Skin of body (tissue), 2 donors: ENCODE results near the gene TSPAN5. TPM values are rescaled to one million over a fixed set of nuclear protein-coding genes. Genes with fewer than 3 reads are reported as not detected.
A peak's percentile ranks its signal among the peaks of the same experiment; 100 is the strongest.
"Not testable (repeated sequence)": the region's sequence is repeated elsewhere in the genome, so short reads cannot be mapped to it uniquely, and the experiment has no call there.

ENCODE experiments used
- DNase-seq: peaks from one replicate; lab custom pipeline; 2025; lab: John Stamatoyannopoulos, UW
- total RNA-seq: library from RNA; depleted of rRNA; stranded (reverse); fragments of >200 nt; gene quantifications from one replicate; pipeline ENCODE4 v1.2.3, GENCODE V29; 2014

TSPAN5 gene
- total RNA-seq, 1 donor from 2014 or later: 18.3 TPM

GRCh38 chr4:98558471-98559169 lies 99.8 kb downstream of the TSPAN5 start:
- no peak for DNase-seq

GRCh38 chr4:98557194-98557892 lies 101.1 kb downstream of the TSPAN5 start:
- no peak for DNase-seq

- no peak for DNase-seq
These were observed 102.0 kb downstream of the TSPAN5 start for GRCh38 chr4:98556451-98556850.

GRCh38 chr4:98555798-98556445 lies 102.5 kb downstream of the TSPAN5 start:
- no peak for DNase-seq

GRCh38 chr4:98546910-98547594 lies 111.4 kb downstream of the TSPAN5 start:
- DNase-seq: no peak

GRCh38 chr4:98544818-98545414 lies 113.5 kb downstream of the TSPAN5 start:
- no peak for DNase-seq

GRCh38 chr4:98544141-98544817 lies 114.1 kb downstream of the TSPAN5 start:
- no peak for DNase-seq

GRCh38 chr4:98542011-98542410 lies 116.4 kb downstream of the TSPAN5 start:
- no peak for DNase-seq

- DNase-seq: no peak
These were observed 117.6 kb downstream of the TSPAN5 start for GRCh38 chr4:98540803-98541202.

- DNase-seq: no peak
These were observed 118.7 kb downstream of the TSPAN5 start for GRCh38 chr4:98539741-98540140.

GRCh38 chr4:98539299-98539698 lies 119.1 kb downstream of the TSPAN5 start:
- no peak for DNase-seq

GRCh38 chr4:98536631-98537030 lies 121.8 kb downstream of the TSPAN5 start:
- DNase-seq: no peak

GRCh38 chr4:98534146-98534545 lies 124.3 kb downstream of the TSPAN5 start:
- DNase-seq: not testable (repeated sequence)

- no peak for DNase-seq
These were observed 127.8 kb downstream of the TSPAN5 start for GRCh38 chr4:98530572-98530971.

GRCh38 chr4:98529970-98530569 lies 128.3 kb downstream of the TSPAN5 start:
- no peak for DNase-seq

- no peak for DNase-seq
These were observed 129.5 kb downstream of the TSPAN5 start for GRCh38 chr4:98528882-98529281.

- no peak for DNase-seq
These were observed 130.7 kb downstream of the TSPAN5 start for GRCh38 chr4:98527534-98528269.

- DNase-seq: no peak
These were observed 134.2 kb downstream of the TSPAN5 start for GRCh38 chr4:98524230-98524629.

- DNase-seq: peak; percentile 83
These were observed 135.6 kb downstream of the TSPAN5 start for GRCh38 chr4:98522636-98523395.
